Parathyroid adenoma (tissue), 2 donors: ENCODE data around the gene TNS4.

Source experiments
- H2AFZ ChIP-seq: fragments of 300-600 bp; sonication (generic); one replicate; pipeline ENCODE4 v1.7.0; 2017; ENCODE audit warnings: antibody characterized with exemption, mild to moderate bottlenecking
- H3K27ac ChIP-seq: fragments of 300-600 bp; sonication (generic); one replicate; pipeline ENCODE4 v1.7.0; 2017
- H3K27me3 ChIP-seq: fragments of 300-600 bp; sonication (generic); one replicate; pipeline ENCODE4 v1.7.0; 2017; ENCODE audit warnings: low read length; ENCODE audit not compliant: control insufficient read depth, insufficient read depth
- H3K36me3 ChIP-seq: fragments of 300-600 bp; sonication (generic); one replicate; pipeline ENCODE4 v1.7.0; 2017; ENCODE audit warnings: low read length; ENCODE audit not compliant: control insufficient read depth, insufficient read depth
- H3K4me1 ChIP-seq: fragments of 300-600 bp; sonication (generic); one replicate; pipeline ENCODE4 v1.7.0; 2017; ENCODE audit warnings: control low read depth
- H3K4me2 ChIP-seq: fragments of 300-600 bp; sonication (generic); one replicate; pipeline ENCODE4 v1.7.0; 2017; ENCODE audit warnings: low read length
- H3K4me3 ChIP-seq: fragments of 300-600 bp; sonication (generic); one replicate; pipeline ENCODE4 v1.7.0; 2017; ENCODE audit warnings: low read depth, low read length
- H3K79me2 ChIP-seq: fragments of 300-600 bp; sonication (generic); one replicate; pipeline ENCODE4 v1.7.0; 2017; ENCODE audit warnings: control low read depth
- H3K9ac ChIP-seq: fragments of 300-600 bp; sonication (generic); one replicate; pipeline ENCODE4 v1.7.0; 2017; ENCODE audit warnings: mild to moderate bottlenecking
- H3K9me3 ChIP-seq: fragments of 300-600 bp; sonication (generic); one replicate; pipeline ENCODE4 v1.7.0; 2017; ENCODE audit warnings: low read length; ENCODE audit not compliant: control insufficient read depth
- TF ChIP-seq, protein P1 (sequence below): fragments of 300-600 bp; sonication (generic); IDR thresholded peaks from one replicate; pipeline ENCODE4 v1.7.0; 2017; ENCODE audit warnings: antibody characterized with exemption, mild to moderate bottlenecking
- donor health status: primary hyperparathyroidism.

Gene TNS4, protein sequence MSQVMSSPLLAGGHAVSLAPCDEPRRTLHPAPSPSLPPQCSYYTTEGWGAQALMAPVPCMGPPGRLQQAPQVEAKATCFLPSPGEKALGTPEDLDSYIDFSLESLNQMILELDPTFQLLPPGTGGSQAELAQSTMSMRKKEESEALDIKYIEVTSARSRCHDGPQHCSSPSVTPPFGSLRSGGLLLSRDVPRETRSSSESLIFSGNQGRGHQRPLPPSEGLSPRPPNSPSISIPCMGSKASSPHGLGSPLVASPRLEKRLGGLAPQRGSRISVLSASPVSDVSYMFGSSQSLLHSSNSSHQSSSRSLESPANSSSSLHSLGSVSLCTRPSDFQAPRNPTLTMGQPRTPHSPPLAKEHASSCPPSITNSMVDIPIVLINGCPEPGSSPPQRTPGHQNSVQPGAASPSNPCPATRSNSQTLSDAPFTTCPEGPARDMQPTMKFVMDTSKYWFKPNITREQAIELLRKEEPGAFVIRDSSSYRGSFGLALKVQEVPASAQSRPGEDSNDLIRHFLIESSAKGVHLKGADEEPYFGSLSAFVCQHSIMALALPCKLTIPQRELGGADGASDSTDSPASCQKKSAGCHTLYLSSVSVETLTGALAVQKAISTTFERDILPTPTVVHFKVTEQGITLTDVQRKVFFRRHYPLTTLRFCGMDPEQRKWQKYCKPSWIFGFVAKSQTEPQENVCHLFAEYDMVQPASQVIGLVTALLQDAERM

DNA sequence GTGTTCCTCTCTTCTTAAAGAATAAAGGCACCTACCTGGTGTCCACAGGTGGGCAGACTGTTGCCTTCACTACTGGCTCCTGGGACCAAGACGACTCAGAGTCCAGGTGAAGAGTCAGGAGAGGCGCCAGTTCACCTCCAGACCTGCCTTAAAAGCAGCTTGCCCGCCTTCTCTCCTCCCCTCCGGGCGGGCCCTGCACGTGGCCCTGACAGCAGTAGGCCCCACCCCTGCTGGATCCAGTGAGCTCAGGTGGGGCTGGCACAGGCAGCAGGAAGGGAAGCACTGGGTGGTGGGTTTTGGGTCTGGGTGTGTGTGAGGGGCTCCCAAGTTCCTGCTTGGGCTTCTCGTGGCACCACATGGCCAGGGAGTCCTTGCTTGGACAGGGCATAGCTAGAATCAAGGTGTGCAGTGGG, at the start of gene TNS4:
TSS of gene TNS4 (minus strand) at position 125 of the 413 bp plus-strand sequence. CDS start 5,198 bp downstream, outside the sequence.
- Histone ChIP-seq H2AFZ (no peak within 1 kb of the TSS), H3K36me3 (no peaks in the 10 kb centered on the region), H3K9ac (no peak within 1 kb of the TSS), H3K4me2 (no peak within 1 kb of the TSS), H3K27ac (no peak within 1 kb of the TSS), H3K4me3 (no peak within 1 kb of the TSS), H3K9me3 (no peaks in the 10 kb centered on the region), H3K79me2 (no peaks in the 10 kb centered on the region), H3K27me3 (no peaks in the 10 kb centered on the region), H3K4me1 (peaks cover 3% of the 10 kb centered on the region)
- TF ChIP-seq, protein P1, sequence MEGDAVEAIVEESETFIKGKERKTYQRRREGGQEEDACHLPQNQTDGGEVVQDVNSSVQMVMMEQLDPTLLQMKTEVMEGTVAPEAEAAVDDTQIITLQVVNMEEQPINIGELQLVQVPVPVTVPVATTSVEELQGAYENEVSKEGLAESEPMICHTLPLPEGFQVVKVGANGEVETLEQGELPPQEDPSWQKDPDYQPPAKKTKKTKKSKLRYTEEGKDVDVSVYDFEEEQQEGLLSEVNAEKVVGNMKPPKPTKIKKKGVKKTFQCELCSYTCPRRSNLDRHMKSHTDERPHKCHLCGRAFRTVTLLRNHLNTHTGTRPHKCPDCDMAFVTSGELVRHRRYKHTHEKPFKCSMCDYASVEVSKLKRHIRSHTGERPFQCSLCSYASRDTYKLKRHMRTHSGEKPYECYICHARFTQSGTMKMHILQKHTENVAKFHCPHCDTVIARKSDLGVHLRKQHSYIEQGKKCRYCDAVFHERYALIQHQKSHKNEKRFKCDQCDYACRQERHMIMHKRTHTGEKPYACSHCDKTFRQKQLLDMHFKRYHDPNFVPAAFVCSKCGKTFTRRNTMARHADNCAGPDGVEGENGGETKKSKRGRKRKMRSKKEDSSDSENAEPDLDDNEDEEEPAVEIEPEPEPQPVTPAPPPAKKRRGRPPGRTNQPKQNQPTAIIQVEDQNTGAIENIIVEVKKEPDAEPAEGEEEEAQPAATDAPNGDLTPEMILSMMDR = no peak

DNA sequence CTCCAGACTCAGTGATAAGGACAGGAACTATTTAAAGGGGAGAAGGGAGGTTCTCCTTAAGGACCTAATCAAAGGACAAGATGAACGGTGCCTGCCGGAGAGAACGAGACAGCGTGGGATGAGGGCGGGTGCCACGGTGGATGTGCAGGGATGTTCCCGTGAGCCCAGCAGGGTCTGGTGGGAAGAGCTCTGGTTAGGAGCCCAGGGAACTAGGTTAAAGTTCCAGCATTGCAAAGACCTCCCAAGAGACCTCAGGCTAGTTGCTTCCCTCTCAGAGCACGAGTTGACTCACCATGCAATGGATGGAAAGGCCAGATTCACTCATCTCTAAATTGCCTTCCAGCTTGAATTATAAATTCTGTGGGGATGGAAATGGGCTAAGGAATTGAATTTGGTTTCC, 49.2 kb upstream of the TNS4 start:
- TF ChIP-seq, protein P1 = no peak
- H3K36me3 ChIP-seq = no peaks in the 10 kb centered on the region

DNA sequence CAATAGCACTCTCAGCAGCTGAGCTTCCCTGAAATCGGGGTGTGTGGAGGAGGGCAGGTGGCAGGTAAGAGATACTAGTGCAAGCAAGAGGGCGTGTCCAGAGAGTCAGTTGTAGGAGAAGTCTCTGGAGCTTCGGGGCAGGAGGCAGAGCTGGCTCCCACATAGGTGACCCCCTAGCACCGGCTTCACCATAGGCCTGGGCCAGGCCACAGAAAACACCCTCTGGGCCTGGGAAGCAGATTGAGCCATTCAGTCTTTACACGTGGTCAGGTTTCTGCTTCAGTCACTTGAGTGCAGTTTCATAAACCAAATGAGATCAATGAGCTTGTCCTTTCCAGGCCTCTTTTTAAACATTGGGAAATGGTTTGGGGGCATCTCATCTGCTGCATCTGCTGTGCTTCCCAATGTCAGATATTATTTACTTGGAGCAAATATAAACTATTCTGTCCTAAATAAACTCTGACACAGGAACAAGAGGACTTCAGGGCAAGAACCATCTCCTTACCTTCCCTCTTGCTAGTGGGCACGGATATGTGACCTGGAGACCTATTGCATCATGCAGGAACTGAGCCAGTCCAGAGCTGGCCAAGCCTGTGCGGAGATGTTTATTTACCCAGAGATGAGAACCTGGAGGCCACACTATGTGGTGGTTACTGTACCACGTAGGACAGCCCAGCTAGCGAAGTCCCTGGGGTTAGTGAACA, 47.7 kb upstream of the TNS4 start:
- Histone ChIP-seq H2AFZ (no peak overlapping the region), H3K4me1 (no peaks in the 10 kb centered on the region), H3K36me3 (no peaks in the 10 kb centered on the region), H3K9me3 (no peaks in the 10 kb centered on the region), H3K27ac (peak overlapping the region; percentile 57), H3K4me2 (no peak overlapping the region), H3K79me2 (no peaks in the 10 kb centered on the region), H3K9ac (no peak overlapping the region), H3K27me3 (no peaks in the 10 kb centered on the region), H3K4me3 (no peak overlapping the region)
- TF ChIP-seq, protein P1 = no peak

More for the DNA sequence above, 49.2 kb upstream of the TNS4 start:
- Histone ChIP-seq H3K4me3 (no peak overlapping the region), H2AFZ (no peak overlapping the region), H3K9me3 (no peaks in the 10 kb centered on the region), H3K9ac (no peak overlapping the region), H3K27me3 (no peaks in the 10 kb centered on the region), H3K79me2 (no peaks in the 10 kb centered on the region), H3K4me2 (no peak overlapping the region), H3K4me1 (no peaks in the 10 kb centered on the region), H3K27ac (peak overlapping the region; percentile 49)

DNA sequence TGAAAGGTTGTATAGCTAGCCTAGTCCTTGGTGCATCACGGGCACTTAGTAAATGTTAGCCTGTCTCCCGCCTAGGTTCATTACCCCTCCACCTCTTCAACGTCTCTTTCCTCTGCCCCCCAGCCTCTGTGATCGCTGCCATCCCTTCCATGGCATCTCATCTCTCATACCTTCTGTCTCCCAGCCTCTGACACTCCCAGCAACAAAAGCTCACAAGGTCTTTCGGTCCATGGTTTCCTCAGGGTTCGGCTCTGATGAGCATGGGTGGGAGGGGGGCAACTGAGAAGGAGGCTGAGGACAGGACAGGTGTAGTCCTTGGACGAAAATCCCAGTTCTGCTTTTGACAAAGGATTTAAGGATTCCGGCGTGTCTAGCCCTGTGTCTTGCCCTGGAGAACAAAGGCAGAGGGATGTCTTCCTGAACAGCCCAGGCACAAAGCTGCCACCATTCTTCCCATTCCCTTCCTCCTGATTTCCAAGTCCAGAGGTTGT, 47.1 kb upstream of the TNS4 start:
- H3K27me3 ChIP-seq = no peaks in the 10 kb centered on the region
- no peak overlapping the region for H2AFZ ChIP-seq
- H3K4me2 ChIP-seq = no peak overlapping the region
- H3K4me3 ChIP-seq = no peak overlapping the region
- H3K36me3 ChIP-seq = no peaks in the 10 kb centered on the region
- H3K9me3 ChIP-seq = no peaks in the 10 kb centered on the region
- H3K9ac ChIP-seq = no peak overlapping the region
- TF ChIP-seq, protein P1 = no peak
- H3K79me2 ChIP-seq = no peaks in the 10 kb centered on the region
- peak overlapping the region; percentile 57 for H3K27ac ChIP-seq
- no peaks in the 10 kb centered on the region for H3K4me1 ChIP-seq
